ENCODE data around the gene NKPD1.

Gene NKPD1

DNA sequence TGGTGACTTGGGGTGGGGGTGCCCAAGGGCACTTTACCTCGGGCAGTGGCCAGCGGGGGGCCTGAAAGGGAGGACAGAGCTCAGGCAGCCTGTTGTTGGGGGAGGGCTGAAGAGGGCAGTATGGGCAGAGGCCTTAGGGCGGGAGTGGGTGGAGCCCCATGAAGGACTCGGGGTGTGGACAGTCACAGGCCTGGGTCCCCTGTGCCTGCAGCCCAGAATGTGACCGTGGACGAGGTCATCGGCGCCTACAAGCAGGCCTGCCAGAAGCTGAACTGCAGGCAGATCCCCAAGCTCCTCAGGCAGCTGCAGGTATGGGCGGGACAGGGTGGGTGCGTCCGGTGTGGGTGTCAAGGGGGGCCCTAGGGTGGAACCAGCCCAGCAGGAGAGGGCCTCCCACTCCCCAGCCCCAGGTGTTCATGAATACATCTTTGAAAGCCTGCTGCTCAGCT is 22.5 kb downstream of the NKPD1 start:
- H3K4me2 ChIP-seq (ENCODE audit: low read length): no peak overlapping the region
- H3K9ac ChIP-seq: no peak overlapping the region
- TF ChIP-seq, protein P1, sequence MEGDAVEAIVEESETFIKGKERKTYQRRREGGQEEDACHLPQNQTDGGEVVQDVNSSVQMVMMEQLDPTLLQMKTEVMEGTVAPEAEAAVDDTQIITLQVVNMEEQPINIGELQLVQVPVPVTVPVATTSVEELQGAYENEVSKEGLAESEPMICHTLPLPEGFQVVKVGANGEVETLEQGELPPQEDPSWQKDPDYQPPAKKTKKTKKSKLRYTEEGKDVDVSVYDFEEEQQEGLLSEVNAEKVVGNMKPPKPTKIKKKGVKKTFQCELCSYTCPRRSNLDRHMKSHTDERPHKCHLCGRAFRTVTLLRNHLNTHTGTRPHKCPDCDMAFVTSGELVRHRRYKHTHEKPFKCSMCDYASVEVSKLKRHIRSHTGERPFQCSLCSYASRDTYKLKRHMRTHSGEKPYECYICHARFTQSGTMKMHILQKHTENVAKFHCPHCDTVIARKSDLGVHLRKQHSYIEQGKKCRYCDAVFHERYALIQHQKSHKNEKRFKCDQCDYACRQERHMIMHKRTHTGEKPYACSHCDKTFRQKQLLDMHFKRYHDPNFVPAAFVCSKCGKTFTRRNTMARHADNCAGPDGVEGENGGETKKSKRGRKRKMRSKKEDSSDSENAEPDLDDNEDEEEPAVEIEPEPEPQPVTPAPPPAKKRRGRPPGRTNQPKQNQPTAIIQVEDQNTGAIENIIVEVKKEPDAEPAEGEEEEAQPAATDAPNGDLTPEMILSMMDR (IDR thresholded peaks at IDR 0.05): no peak
- H3K9me3 ChIP-seq (ENCODE audit: control insufficient read depth, low read length): no peaks in the 10 kb centered on the region
- H3K4me1 ChIP-seq: no peaks in the 10 kb centered on the region
- H3K27ac ChIP-seq: no peak overlapping the region
- peaks cover 62% of the 10 kb centered on the region for H3K79me2 ChIP-seq
- H2AFZ ChIP-seq: no peak overlapping the region
- H3K36me3 ChIP-seq (ENCODE audit: control insufficient read depth, insufficient read depth, low read length): no peaks in the 10 kb centered on the region
- no peak overlapping the region for H3K4me3 ChIP-seq (ENCODE audit: low read depth, low read length)
- H3K27me3 ChIP-seq (ENCODE audit: control insufficient read depth, insufficient read depth, low read length): no peaks in the 10 kb centered on the region

DNA sequence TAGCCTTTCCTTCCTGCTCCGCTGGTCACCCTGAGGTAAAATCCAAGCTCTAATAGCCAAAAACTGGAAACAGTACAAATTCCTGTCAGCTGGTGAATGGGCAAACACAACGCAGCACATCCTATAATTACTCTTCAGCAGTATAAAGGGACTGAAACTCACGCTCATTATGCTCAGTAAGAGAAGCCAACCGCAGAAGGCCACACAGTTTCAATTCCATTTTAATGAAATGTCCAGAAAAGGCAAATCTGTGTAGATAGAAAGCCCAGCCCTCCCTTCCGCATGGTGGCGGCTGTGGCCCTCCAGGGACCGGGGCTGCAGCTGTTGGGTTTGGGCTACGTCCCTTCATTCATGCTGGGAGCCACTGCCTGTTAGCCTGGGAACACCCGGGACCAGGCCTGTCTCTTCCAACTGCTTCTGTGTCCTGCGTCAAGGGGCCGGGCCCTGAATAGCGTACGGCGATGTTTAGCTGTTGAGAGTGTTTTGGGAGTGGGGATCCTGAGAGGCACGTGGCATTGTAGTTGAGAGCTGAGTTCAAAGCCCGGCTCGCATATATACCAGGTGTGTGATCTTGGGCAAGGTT is 23.5 kb downstream of the NKPD1 start:
- no peaks in the 10 kb centered on the region for H3K27me3 ChIP-seq (ENCODE audit: control insufficient read depth, insufficient read depth, low read length)
- no peak overlapping the region for H3K4me2 ChIP-seq (ENCODE audit: low read length)
- no peak overlapping the region for H2AFZ ChIP-seq
- TF ChIP-seq, protein P1 (IDR thresholded peaks at IDR 0.05): no peak
- no peak overlapping the region for H3K27ac ChIP-seq
- no peak overlapping the region for H3K9ac ChIP-seq
- peaks cover 53% of the 10 kb centered on the region for H3K79me2 ChIP-seq
- H3K4me1 ChIP-seq: no peaks in the 10 kb centered on the region
- no peak overlapping the region for H3K4me3 ChIP-seq (ENCODE audit: low read depth, low read length)
- H3K9me3 ChIP-seq (ENCODE audit: control insufficient read depth, low read length): no peaks in the 10 kb centered on the region
- H3K36me3 ChIP-seq (ENCODE audit: control insufficient read depth, insufficient read depth, low read length): no peaks in the 10 kb centered on the region

DNA sequence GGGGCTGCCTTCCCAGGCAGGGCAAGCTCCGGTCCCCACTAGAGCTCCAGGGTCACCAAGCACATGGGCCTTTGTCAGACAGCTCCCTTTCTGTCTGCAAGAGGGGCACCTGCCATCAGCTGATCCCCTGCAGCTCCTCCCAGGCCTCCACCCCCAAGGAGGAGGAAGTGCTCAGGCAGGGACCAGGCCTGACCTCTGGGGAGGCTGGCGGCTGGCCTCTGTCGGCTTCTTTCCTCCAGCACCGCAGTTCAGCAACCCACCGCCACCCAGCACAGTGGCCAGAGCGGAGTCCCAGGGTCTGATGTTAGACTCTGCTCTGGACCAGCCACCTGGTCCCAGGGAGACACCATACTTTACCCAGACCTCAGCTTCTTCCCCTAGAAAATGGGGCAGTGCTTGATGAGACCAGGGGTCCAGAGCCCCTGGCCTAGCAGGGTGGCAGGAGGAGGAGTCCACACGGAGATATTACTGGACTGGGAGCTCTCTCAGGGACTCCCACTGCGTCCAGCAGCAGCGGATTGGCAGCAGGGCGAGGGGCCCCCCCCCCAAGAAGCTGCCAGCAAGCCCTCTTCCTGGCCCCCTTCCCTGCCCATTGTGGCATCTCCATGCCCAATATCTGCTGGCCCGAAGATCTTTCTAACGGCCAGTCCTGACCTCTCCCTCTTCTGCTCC is 24.1 kb downstream of the NKPD1 start:
- Histone ChIP-seq H3K4me2 (ENCODE audit: low read length) (no peak overlapping the region), H3K4me1 (no peaks in the 10 kb centered on the region), H3K79me2 (peaks cover 48% of the 10 kb centered on the region), H3K27me3 (ENCODE audit: control insufficient read depth, insufficient read depth, low read length) (no peaks in the 10 kb centered on the region), H2AFZ (no peak overlapping the region), H3K9ac (no peak overlapping the region), H3K4me3 (ENCODE audit: low read depth, low read length) (no peak overlapping the region), H3K27ac (no peak overlapping the region), H3K9me3 (ENCODE audit: control insufficient read depth, low read length) (no peaks in the 10 kb centered on the region), H3K36me3 (ENCODE audit: control insufficient read depth, insufficient read depth, low read length) (no peaks in the 10 kb centered on the region)
- TF ChIP-seq, protein P1 (IDR thresholded peaks at IDR 0.05): no peak

DNA sequence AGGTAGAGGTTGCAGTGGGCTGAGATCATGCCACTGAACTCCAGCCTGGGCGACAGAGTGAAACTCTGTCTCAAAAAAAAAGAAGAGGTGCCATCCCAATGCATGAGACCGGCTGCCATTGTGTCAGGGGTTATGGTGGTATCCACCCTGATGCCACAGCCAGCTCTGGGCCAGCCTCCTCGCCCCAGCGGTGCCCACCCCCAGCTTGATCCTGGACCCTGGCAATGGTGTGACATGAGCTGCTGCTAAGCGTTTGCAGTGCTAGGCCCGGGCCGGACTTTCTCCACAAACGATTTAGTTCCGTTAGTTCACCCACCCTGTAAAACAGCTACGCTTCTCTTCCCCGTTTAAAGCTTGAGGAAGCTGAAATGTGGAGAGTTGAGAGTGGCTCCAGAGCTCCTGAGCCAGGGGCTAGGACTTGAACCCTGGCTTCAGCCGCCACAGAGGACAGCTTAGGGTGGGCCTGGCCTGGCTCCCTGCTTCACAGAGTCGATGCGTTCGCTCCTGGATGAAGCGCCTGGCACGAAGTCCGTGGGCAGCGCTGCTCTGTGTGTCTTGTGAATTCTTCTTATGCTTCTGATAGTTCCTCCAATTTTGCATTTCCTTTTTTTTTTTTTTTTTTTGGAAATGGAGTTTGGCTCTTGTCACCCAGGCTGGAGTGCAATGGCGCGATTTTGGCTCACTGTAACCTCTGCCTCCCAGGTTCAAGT is 25.5 kb downstream of the NKPD1 start:
- H3K9ac ChIP-seq: no peak overlapping the region
- H3K4me1 ChIP-seq: no peaks in the 10 kb centered on the region
- no peaks in the 10 kb centered on the region for H3K36me3 ChIP-seq (ENCODE audit: control insufficient read depth, insufficient read depth, low read length)

More for the DNA sequence above, 25.5 kb downstream of the NKPD1 start:
- no peak overlapping the region for H3K4me2 ChIP-seq (ENCODE audit: low read length)
- H3K9me3 ChIP-seq (ENCODE audit: control insufficient read depth, low read length): no peaks in the 10 kb centered on the region
- H3K27me3 ChIP-seq (ENCODE audit: control insufficient read depth, insufficient read depth, low read length): no peaks in the 10 kb centered on the region
- peaks cover 37% of the 10 kb centered on the region for H3K79me2 ChIP-seq
- TF ChIP-seq, protein P1 (IDR thresholded peaks at IDR 0.05): no peak
- no peak overlapping the region for H3K27ac ChIP-seq
- no peak overlapping the region for H3K4me3 ChIP-seq (ENCODE audit: low read depth, low read length)
- no peak overlapping the region for H2AFZ ChIP-seq

All from parathyroid adenoma (tissue), 2 donors.